ENCODE results near the gene PARD3B. TPM values are rescaled to one million over a fixed set of nuclear protein-coding genes. Genes with fewer than 3 reads are reported as not detected.

PARD3B gene
- total RNA-seq, 1 experiment from 2014 or later: 10.1 TPM

- Mint-ChIP-seq H3K4me1 (ENCODE audit: low read depth, unreplicated experiment) (no peaks in the 10 kb centered on the region), H3K4me3 (ENCODE audit: low read depth, unreplicated experiment) (no peak overlapping the region), H3K36me3 (ENCODE audit: insufficient read depth, unreplicated experiment) (no peaks in the 10 kb centered on the region), H3K9me3 (ENCODE audit: low read depth, unreplicated experiment) (no peaks in the 10 kb centered on the region), H3K27ac (ENCODE audit: unreplicated experiment) (no peak overlapping the region), H3K27me3 (ENCODE audit: unreplicated experiment) (no peaks in the 10 kb centered on the region)
- peak; percentile 20 for DNase-seq
- intact Hi-C loops (cut with micrococcal nuclease; ENCODE audit: unreplicated experiment): no loop called here
- BruUV-seq (replicated peaks): no TSS peak
- CTCF ChIA-PET: no interaction called here
- TF ChIP-seq, protein P1, sequence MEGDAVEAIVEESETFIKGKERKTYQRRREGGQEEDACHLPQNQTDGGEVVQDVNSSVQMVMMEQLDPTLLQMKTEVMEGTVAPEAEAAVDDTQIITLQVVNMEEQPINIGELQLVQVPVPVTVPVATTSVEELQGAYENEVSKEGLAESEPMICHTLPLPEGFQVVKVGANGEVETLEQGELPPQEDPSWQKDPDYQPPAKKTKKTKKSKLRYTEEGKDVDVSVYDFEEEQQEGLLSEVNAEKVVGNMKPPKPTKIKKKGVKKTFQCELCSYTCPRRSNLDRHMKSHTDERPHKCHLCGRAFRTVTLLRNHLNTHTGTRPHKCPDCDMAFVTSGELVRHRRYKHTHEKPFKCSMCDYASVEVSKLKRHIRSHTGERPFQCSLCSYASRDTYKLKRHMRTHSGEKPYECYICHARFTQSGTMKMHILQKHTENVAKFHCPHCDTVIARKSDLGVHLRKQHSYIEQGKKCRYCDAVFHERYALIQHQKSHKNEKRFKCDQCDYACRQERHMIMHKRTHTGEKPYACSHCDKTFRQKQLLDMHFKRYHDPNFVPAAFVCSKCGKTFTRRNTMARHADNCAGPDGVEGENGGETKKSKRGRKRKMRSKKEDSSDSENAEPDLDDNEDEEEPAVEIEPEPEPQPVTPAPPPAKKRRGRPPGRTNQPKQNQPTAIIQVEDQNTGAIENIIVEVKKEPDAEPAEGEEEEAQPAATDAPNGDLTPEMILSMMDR (IDR thresholded peaks at IDR 0.05; ENCODE audit: unreplicated experiment): peak; percentile 36
Observed at GRCh38 chr2:205563646-205564045, 1018.4 kb downstream of the PARD3B start.

- intact Hi-C loops (cut with micrococcal nuclease; ENCODE audit: unreplicated experiment): no loop called here
Observed at GRCh38 chr2:205564346-205565141, 1019.3 kb downstream of the PARD3B start.

GRCh38 chr2:205565142-205565522, 1019.9 kb downstream of the PARD3B start:
- TF ChIP-seq, protein P1 (IDR thresholded peaks at IDR 0.05; ENCODE audit: unreplicated experiment): no peak
- no TSS peak for BruUV-seq (replicated peaks)
- Mint-ChIP-seq H3K4me3 (ENCODE audit: low read depth, unreplicated experiment) (no peak overlapping the region), H3K36me3 (ENCODE audit: insufficient read depth, unreplicated experiment) (no peaks in the 10 kb centered on the region), H3K4me1 (ENCODE audit: low read depth, unreplicated experiment) (no peaks in the 10 kb centered on the region), H3K27ac (ENCODE audit: unreplicated experiment) (no peak overlapping the region), H3K9me3 (ENCODE audit: low read depth, unreplicated experiment) (no peaks in the 10 kb centered on the region), H3K27me3 (ENCODE audit: unreplicated experiment) (no peaks in the 10 kb centered on the region)
- DNase-seq: no peak
- CTCF ChIA-PET: no interaction called here
- intact Hi-C loops (cut with micrococcal nuclease; ENCODE audit: unreplicated experiment): no loop called here

More at GRCh38 chr2:205564346-205565141, 1019.3 kb downstream of the PARD3B start:
- CTCF ChIA-PET: no interaction called here
- Mint-ChIP-seq H3K27me3 (ENCODE audit: unreplicated experiment) (no peaks in the 10 kb centered on the region), H3K27ac (ENCODE audit: unreplicated experiment) (no peak overlapping the region), H3K36me3 (ENCODE audit: insufficient read depth, unreplicated experiment) (no peaks in the 10 kb centered on the region), H3K4me1 (ENCODE audit: low read depth, unreplicated experiment) (no peaks in the 10 kb centered on the region), H3K4me3 (ENCODE audit: low read depth, unreplicated experiment) (no peak overlapping the region), H3K9me3 (ENCODE audit: low read depth, unreplicated experiment) (no peaks in the 10 kb centered on the region)
- DNase-seq: no peak
- TF ChIP-seq, protein P1 (IDR thresholded peaks at IDR 0.05; ENCODE audit: unreplicated experiment): no peak
- no TSS peak for BruUV-seq (replicated peaks)

- BruUV-seq (replicated peaks): no TSS peak
- no peaks in the 10 kb centered on the region for H3K4me1 Mint-ChIP-seq (ENCODE audit: low read depth, unreplicated experiment)
- no peak overlapping the region for H3K4me3 Mint-ChIP-seq (ENCODE audit: low read depth, unreplicated experiment)
- no peaks in the 10 kb centered on the region for H3K27me3 Mint-ChIP-seq (ENCODE audit: unreplicated experiment)
- TF ChIP-seq, protein P1 (IDR thresholded peaks at IDR 0.05; ENCODE audit: unreplicated experiment): no peak
- no peaks in the 10 kb centered on the region for H3K36me3 Mint-ChIP-seq (ENCODE audit: insufficient read depth, unreplicated experiment)
- H3K27ac Mint-ChIP-seq (ENCODE audit: unreplicated experiment): no peak overlapping the region
- intact Hi-C loops (cut with micrococcal nuclease; ENCODE audit: unreplicated experiment): no loop called here
- no peaks in the 10 kb centered on the region for H3K9me3 Mint-ChIP-seq (ENCODE audit: low read depth, unreplicated experiment)
- CTCF ChIA-PET: no interaction called here
- DNase-seq: no peak
Observed at GRCh38 chr2:205566606-205567168, 1021.4 kb downstream of the PARD3B start.
